NCI-H345 (cell line): Measurements from ENCODE around the gene CTNND2.

Source experiments
- DNase-seq: peaks from one replicate; lab custom pipeline; 2025; lab: John Stamatoyannopoulos, UW

CTNND2 gene

DNA sequence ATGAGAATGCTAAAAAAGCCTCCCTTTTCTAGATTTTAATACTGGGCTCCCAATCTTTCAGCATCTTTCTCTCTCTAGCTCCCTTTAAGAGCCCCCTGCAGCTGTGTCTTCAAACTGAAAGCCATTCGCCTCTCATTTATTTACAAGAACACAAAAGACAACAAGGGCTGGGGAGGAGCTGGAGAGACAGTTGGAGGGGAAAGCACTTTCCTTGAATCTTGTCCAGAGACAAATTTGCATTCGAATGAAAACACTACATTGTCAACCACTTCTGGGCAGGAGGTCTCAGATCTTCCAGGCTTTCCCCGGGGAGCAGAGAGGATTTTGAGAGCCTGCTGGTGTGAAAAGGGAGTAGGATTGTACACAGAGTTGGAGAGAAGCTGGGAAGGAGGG, 518.3 kb downstream of the CTNND2 start:
- DNase-seq = no peak

DNA sequence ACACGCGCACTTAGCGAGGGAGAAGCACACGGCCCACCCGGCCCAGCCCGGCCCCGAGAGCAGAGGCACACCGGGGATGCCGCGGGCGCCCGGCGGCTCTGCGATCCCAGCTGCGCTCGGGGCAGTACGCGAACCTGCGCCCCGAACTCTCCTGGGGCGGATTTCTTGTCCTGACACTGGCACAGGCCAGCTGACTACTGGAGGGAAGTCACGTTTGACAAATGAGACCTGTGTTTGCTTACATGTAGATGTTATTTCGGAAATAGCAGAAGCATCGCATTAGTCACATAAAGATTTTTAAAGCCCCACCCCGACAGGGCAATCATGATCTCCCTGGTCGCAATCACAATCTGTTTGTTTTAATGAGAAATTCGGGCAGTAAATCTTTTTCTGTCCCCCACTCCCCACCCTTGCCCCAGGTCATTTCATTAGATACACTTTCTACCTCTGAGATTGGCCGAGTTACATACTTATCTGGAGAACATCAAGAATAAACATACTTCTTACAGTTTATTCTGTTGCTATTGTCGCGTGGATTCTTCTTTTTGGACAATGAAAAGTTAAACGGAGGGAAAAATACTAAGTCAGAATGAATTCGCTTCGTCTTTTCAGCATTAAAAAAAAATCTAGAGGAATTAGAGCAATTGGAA, 518.9 kb downstream of the CTNND2 start:
- no peak for DNase-seq

DNA sequence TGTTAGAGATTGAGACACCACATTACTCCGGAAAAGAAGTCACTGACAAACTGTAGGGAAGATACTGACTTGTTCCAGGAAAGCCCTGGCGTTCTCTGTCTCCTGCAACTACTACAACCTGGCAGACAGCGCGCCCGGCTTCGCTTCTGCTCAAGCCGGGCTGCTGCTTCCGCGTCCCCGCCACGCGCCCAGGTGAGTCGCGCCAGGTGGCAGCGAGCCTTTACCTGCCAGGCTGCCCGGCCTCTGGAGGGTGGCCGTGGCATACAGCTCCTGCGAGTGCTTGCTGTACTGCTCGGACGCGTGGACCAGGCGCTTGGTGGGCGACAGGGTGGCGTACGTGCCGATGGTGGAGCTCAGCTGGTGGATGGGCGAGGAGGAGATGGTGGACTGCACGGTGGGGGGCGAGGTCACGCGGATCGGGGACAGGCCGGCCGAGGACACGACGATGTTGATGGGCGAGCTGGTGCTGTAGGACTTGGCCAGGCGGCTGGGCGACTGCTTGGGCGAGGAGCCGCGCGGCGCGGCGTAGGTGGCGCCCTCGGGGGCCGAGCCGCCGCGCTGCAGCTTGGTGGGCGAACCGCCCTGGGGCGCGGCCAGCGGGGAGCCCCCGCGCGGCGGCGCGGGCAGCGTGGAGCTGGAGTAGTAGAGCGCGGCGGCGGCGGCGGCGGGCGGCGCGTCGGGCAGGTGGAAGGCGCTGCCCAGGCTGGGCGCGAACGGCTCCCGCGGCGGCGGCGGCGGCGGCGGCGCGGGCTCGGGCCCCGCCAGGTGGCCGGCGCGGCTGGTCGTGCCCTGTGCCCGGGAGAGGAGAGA, 519.6 kb downstream of the CTNND2 start:
- DNase-seq = no peak

DNA sequence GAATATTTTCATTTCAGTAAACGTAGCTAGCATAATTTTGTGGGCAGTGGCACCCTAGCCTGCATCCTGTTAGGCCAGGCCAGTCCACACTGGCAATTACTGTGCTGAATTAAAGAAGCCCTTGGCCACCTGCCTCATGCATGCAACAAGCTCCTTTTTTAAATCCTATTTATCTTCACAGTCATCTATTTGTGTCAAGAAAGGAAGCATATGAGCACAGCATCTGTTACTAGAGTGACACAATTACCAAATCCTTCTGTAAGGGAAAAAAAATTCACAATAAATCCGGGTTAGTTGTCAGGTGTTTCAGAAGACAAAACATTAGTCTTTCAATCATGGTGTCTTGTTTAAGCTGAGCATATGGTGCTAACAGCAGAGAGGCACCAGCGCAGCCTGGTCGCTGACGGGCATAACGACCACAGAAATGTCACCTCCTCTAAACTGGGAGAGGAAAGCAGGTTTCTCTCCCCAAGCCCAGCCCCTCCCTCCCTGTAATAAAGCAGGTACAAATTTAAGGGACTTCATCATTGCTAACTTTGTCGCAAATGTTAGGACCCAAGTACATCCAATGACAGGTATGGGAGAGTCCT, 520.6 kb downstream of the CTNND2 start:
- no peak for DNase-seq

DNA sequence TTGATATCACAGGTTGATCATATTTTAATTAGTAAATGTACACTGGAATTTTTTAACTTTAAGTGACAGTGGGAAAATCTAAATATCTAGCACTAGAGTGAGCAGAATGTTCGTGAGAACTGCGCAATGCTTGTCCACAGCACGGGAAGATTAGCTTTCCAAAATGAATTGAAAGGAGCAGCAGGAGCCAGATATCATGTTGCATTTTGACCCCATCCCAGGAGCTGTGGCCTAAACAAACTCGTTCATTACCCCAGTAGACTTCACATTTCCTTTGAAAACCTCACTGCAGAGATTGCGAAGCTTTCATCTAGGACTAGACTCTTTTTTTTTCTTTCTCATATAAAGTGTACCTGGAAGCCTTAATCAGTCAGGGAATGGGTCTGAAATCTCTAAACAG, 525.8 kb downstream of the CTNND2 start:
- no peak for DNase-seq

DNA sequence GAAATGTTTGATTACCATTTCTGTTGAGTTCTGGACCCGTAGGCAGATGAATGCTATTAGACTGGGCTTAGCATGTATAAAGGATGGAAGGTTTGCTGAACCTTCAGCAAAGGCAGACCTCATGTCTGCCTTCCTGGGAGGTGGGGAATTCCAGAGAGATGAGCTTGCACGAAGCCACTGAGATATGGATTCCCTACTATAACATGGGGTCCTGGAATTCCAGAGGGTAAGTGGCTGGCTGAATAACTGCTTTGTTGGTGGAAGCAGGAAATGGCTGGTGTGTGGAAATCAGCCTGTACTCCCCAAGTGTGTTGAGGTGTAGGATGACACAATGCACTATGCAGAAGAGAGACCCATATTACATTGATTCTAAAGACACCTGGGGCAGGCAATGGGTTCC, 526.4 kb downstream of the CTNND2 start:
- DNase-seq = no peak

DNA sequence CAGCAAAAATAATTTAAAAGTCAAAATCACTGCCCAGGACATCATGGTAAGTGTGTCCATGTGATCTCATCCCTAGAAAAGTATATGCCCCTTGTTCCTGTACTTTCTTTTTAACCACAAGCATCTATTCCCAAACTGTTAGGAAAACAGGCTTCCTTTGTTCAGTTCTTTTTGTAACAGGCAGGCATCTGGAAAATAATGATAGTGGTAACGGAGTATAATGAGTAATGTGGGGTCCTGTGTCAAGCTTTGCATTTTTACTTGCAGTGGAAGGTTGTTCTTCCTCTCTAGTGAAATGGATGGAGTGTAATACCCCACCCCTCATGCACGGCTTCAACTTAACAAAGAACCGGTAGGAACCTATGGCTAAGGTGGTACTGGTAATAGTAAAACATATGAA, 532.1 kb downstream of the CTNND2 start:
- DNase-seq = no peak

DNA sequence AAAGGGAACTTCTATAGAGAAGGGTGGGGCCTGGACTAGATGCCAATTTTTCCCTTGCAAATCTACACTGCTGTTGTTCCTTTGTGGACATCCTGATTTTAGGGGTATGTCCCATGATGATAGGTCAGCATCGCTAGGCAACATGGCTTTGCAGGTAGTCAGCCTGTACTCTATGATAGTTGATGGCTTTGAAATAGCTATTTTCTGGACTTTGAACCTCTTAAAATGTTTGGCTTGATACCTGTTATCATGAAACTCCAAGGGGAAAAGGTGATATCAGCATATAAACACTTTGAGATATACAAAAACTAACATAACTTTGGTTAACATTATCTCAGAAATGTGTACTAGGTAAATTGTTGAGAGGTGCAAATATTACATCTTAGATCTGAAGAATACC, 533.2 kb downstream of the CTNND2 start:
- no peak for DNase-seq

DNA sequence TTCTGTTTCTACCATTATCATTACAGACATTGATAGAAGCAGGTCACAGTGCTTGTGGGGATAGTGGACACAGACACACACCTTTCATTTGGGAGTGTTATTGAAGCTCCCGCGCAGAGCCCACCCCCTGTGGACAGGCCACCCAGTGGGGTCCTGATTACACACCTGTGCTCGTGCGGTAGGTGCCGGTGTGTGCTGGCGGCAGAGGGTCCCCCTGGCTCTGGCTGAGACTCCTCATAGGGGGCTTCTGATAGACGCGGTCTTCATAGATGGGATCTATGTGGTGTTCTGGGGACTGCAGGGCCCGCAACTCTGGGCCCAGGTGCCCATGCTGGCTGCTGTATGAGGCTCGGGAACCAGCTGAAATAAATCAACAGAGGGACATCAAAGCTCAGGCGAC, 539.7 kb downstream of the CTNND2 start:
- DNase-seq = no peak

DNA sequence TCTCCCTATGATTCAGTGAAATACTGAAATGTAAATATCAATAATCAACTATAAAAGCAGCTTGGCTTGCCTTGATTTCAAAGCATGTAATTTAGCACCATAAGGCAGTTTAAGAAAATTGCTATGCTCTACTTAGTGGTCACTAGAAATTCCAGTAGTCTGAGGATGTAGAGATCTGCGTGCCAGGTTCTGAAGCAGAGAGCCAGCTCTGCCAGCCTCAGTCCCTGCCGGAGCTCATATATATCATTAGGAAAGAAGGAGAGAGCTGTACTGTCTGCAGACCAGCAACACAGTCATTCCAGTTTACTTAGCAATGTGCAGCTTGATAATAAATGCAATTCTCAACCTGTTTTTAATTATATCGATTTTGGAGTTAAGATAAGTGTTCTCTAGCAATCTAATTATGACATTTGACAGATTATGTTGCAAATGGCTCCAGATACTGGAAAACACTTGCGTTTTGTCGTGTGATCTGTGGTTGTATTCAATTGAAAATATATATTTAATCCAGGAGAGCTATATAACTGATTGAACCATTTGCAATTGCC, 540.5 kb downstream of the CTNND2 start:
- DNase-seq = no peak

DNA sequence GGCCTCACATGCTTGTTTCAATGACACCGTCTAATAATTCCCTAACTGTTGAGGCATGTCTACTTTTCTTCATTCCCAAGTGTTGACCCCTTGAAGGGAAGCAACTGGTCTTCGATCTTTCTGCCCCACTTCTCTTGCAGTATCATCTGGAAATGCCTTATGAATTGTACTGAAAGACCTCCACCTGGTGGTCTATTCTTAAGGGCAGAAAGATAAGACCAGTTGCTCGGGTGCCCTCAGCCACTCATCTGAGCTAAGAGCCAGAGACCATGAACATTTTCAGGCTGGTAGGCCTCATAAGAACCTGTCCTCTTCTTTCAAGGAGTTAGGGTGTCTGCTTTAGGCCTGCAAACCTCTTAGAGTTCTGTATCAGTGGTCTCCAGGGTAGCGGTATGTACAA, 542.5 kb downstream of the CTNND2 start:
- DNase-seq = no peak

DNA sequence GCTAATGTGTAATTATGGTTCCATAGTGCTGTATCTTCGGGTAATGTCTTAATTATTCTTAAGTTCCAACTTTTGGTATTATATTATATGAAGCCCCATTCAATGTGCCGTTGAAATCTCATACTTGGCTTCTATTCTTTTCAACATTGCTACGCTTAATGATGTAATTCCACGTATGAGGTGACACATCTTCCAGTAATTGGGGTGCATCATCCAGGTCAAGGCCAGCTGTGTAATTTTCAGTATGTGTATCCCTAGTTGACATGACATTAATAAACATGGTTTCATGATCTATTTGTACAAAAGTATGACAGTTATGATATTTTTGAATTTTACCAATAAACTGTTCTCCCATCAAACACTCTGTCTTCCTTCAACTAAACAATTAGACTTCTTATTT, 546.3 kb downstream of the CTNND2 start:
- DNase-seq = no peak

DNA sequence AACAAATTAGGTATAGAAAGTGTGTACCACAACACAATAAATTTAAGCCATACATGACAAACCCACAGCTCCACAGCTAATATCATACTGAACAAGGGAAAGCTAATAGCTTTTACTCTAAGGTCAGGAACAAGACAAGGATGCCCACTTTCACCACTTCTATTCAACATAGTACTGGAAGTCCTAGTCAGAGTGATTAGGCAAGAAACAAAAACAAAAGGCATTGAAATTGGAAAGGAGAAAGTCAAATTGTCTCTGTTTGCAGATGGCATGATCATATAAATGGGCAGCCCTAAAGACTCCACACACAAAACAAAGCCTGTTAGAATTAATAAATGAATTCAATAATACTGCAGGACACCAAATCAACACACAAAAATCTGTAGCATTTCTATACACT, 548.8 kb downstream of the CTNND2 start:
- no peak for DNase-seq

DNA sequence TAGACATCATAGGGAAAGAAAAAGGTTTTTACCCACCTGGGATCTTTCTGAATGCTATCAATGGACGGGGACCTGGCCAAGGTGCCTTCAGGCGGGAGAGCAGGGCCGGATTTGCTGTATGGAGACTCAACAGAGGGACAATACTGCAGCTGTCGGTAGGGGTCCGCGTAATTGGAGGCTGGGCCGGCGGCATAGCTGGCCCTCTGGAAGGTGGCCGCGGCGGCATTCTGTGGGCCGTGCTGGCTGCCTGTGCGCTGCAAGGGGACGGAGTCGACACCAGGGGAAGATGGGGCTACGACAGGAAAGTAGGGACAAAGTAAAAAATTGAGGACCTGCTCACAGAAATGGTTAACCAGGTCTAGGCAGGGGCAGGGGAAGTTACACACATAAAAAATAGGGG, 557.9 kb downstream of the CTNND2 start:
- no peak for DNase-seq

DNA sequence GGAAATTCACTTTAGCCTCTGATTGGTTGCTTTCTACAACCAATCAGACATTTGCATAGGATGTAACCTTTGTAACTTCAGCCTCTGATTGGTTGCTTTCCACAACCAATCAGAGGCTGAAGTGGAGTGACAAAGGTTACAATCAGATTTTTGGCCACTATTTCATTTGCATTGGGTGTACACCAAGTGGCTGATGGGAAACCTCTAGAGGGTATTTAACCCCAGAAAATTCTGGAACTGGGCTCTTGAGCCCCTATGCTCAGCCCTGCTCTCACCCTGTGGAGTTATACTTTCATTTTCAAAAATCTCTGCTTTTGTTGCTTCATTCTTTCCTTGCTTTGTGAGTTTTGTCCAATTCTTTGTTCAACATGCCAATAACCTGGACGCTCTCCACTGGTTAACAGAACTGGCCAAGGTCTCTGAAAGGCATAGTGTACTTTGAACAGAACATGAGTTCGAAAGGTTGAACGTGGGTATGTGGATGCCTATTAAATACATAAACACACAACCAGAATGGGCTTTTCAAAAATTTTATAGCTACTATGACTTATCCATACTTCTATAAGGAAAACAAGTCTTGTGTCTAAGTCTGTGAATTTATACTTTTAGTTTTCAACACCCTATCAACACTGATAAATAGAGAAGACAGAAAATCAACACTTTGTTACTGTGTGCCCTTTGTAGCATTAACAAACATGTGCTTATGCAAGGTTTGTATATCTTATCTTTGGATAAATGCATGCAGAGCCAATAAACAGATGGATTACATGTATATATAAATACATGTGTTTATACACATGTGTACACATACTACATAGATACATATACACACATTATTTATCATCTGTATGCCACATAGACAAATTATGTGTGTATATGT, 568.1 kb downstream of the CTNND2 start:
- no peak for DNase-seq

DNA sequence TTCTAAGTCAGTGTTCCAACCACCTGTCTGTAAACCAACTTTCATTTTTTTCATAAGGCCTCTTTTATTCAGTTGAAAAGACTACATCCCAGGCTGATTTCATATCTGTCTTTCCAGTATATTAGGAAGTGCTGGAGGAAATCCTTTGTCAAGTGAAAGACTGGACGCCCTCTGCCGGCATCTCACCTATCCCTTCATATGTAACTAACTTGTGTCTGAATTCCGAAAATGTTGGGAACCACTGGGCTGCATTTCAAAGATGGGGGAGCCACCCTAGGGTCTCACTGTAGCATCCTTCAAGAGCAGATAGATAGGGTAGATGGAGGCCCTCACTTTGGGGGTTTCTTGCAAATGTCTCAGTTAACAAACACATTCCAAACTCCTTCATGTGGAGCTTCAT, 569.8 kb downstream of the CTNND2 start:
- no peak for DNase-seq

DNA sequence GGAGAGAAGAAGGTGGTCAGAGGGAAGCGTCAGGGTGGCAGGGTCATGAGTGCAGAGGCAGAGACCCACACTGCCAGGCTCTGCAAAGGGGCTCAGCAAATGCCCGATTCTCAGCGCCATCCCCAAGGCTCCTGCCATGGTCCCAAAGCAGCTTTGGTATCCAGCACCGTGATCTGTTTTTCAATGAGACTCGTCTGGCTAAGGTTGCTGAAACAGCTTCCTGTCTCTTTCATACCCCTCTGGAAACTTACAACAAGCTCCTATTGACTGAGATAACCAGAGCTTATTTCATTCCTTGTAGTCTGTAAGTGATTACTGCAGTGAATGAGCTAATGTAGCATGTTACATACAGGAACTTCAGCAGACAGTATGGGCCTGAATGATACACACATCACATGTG, 574.6 kb downstream of the CTNND2 start:
- DNase-seq = no peak

DNA sequence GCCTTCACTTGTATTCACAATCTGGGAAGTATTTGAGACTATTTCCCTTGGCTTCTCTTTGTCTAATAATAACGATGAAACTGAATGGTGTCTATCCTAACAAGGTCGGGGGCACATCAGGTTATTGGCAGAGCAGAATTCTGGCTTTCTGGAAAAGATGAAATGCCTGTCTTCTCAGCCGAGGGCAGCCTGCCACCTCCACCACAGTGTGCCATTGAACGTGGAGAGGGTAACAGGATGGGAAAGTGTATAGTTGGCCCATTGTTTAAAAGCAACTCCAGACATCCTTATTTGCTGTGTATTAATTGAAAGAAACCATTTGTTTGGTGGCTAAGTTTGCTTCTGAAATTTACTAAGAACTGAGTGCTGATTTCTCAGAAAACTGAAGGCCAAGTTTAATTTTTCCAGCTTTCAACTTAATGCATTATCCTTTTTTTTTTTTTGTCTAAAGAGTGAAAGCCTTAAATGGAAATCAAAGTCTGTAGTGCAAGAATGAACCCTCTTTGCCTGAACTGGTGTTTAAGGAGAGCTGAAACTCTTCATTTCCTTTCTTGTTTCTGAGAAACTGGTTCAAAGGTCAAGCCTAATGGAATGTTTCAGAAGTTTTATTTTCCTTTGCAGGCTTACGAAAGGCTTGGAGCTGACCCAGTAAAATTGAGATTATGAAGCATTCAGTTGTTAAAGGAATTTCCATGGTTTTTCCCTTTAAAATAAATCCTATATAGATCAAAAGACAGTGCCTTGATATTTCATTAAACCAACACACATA, 579.5 kb downstream of the CTNND2 start:
- DNase-seq = no peak

DNA sequence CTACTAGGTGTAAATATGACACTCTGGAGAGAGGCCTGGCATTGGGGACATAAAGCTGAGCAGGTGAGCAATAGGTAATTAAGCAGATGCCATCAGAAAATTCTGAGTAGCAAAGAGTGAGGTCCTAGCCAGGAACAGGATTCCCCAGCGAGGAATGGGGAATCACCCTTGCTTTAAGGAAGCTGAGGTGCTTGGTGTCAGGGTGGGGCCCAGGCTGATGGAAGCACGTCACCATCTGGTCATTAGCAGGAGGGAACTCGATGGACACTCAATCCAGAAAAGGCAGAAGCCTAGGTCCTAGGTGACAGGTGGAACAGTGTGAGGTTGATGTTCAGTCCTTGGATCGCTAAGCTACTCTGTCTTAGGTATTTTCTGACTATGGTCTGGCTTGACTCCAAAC, 580.5 kb downstream of the CTNND2 start:
- no peak for DNase-seq

DNA sequence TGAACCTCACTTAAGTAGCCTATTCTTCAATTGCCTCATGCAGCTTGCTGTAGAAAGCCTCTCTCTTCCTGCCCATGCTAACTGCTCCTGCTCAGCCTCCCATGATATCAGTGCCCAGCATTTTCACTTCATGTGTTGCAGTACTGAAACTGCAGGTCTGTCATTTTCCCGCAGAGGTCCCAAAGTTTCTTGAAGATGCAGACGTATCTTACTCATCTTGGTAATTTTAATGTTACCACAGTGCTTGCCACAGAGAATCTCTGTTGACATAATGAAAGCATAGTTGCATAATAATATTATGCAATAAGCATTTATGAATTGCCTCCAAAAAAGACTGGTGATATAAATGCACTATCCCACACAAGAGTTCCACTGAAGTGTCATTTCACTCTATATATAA, 582.1 kb downstream of the CTNND2 start:
- DNase-seq = no peak

DNA sequence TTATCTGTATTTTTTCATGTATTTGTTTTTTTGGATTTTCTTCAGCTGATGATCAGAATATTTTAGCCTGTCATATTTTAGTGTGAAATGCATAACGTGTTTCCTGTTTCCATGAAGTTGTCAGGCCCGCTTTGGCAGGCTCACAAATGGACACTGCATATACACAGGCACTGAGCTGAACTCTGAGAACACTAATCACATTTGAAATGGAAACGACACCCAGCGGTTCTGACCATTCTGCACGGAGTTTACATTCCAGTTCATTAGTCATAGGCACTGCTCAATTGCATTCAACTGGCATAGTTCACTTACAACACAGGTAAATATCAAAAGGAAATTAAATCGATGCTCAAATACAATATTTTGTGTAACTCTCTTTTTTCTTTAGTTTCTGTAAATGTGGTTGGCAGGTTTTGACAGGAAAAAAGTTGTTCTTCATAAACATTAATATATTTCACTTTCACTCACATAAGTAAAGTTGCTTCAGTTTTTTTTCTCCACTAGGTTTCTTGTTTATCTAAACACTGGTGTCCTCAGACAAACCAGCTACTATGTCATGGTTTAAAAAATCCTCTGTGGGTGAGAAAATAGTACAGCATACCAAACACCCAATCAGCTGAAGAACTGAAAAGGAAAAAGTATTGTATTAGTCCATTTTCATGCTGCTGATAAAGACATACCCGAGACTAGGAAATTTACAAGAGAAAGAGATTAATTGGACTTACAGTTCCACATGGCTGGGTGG, 584.2 kb downstream of the CTNND2 start:
- no peak for DNase-seq
